PC-3 (cell line): ENCODE measurements around the gene PRKCE. TPM values are rescaled to one million over a fixed set of nuclear protein-coding genes. Genes with fewer than 3 reads are reported as not detected.
A peak's percentile ranks its signal among the peaks of the same experiment; 100 is the strongest.

Source experiments
- ATAC-seq: fragments of 200-7000 bp; cut with Tn5 transposase; 2 replicates; pipeline ENCODE4 v1.9.1; 2020; ENCODE audit warnings: mild to moderate bottlenecking, moderate library complexity
- BruUV-seq: library from RNA; stranded (reverse); fragments of 400-500 nt; replicated peaks from 2 replicates; lab custom pipeline; 2021; lab: Mats Ljungman, UMichigan
- CTCF ChIA-PET: fragments of 300-600 bp; sonication (Branson Sonifier 250); formaldehyde crosslinking; loops from one replicate; lab custom pipeline; 2022; ENCODE audit warnings: antibody characterized with exemption; lab: Charles Lee
- POLR2A ChIA-PET: fragments of 300-600 bp; sonication (Branson Sonifier 250); formaldehyde crosslinking; loops from one replicate; lab custom pipeline; 2022; ENCODE audit warnings: antibody characterized with exemption; ENCODE audit not compliant: unreplicated experiment; lab: Charles Lee
- DNase-seq: peaks from one replicate; pipeline ENCODE4 v3.0.0-alpha.2; 2015
- H2AFZ ChIP-seq: fragments of 300-600 bp; sonication (generic); 2 replicates; pipeline ENCODE4 v1.6.0; 2016; ENCODE audit warnings: antibody characterized with exemption, low read length
- H3F3A ChIP-seq: fragments of 300-600 bp; sonication (generic); one replicate; pipeline ENCODE4 v1.6.0; 2017; ENCODE audit warnings: antibody characterized with exemption, low read length, control low read depth, mild to moderate bottlenecking; ENCODE audit not compliant: unreplicated experiment
- H3K27ac ChIP-seq: fragments of 300-600 bp; sonication (generic); 2 replicates; pipeline ENCODE4 v1.5.1; 2016; ENCODE audit warnings: mild to moderate bottlenecking, low read length
- H3K27me3 ChIP-seq: fragments of 300-600 bp; sonication (generic); 2 replicates; pipeline ENCODE4 v1.6.1; 2016; ENCODE audit warnings: low read length, mixed read lengths
- H3K36me3 ChIP-seq: fragments of 300-600 bp; sonication (generic); 2 replicates; pipeline ENCODE4 v1.6.1; 2016; ENCODE audit warnings: low read depth, mixed run types, low read length, mixed read lengths
- H3K4me1 ChIP-seq: fragments of 300-600 bp; sonication (generic); 2 replicates; pipeline ENCODE4 v1.5.1; 2016; ENCODE audit warnings: low read length; ENCODE audit not compliant: insufficient read depth
- H3K4me2 ChIP-seq: fragments of 300-600 bp; sonication (generic); 2 replicates; pipeline ENCODE4 v1.6.0; 2016; ENCODE audit warnings: low read length
- H3K4me3 ChIP-seq: fragments of 300-600 bp; sonication (generic); 2 replicates; pipeline ENCODE4 v1.5.1; 2016; ENCODE audit warnings: mild to moderate bottlenecking, low read length, mixed read lengths
- H3K79me2 ChIP-seq: fragments of 300-600 bp; sonication (generic); 2 replicates; pipeline ENCODE4 v1.6.1; 2017; ENCODE audit warnings: low read length, mixed read lengths
- H3K9ac ChIP-seq: fragments of 300-600 bp; sonication (generic); 2 replicates; pipeline ENCODE4 v1.6.0; 2016; ENCODE audit warnings: mild to moderate bottlenecking, low read length
- H3K9me2 ChIP-seq: fragments of 300-600 bp; sonication (generic); replicated peaks from 2 replicates; pipeline ENCODE4 v1.6.1; 2016; ENCODE audit warnings: mixed run types, low read length, mixed read lengths
- H3K9me3 ChIP-seq: fragments of 300-600 bp; sonication (generic); 2 replicates; pipeline ENCODE4 v1.6.1; 2016; ENCODE audit warnings: low read length, mixed read lengths
- H4K20me1 ChIP-seq: fragments of 300-600 bp; sonication (generic); 2 replicates; pipeline ENCODE4 v1.6.1; 2016; ENCODE audit warnings: low read length, mixed read lengths
- EZH2 ChIP-seq: fragments of 300-600 bp; sonication (generic); IDR thresholded peaks from one replicate; pipeline ENCODE4 v1.6.1; 2017; ENCODE audit warnings: antibody characterized with exemption, mild to moderate bottlenecking, low read length; ENCODE audit not compliant: unreplicated experiment
- EZH2phosphoT487 ChIP-seq: fragments of 300-600 bp; sonication (generic); IDR thresholded peaks from 2 replicates; pipeline ENCODE4 v1.6.1; 2018; ENCODE audit warnings: mild to moderate bottlenecking, antibody characterized with exemption, low read length, borderline replicate concordance
- intact Hi-C: fragments of 100-400 bp; cut with micrococcal nuclease; formaldehyde crosslinking; loops from 2 replicates; pipeline ENCODE4 v1.9.0; 2023
- total RNA-seq: library from RNA; depleted of rRNA; stranded (reverse); fragments of >200 nt; gene quantifications from 2 replicates; pipeline ENCODE4 v1.2.3, GENCODE V29; 2014
- TF ChIP-seq, protein P1 (sequence below): fragments of 300-600 bp; sonication (generic); conservative IDR thresholded peaks from 2 replicates; pipeline ENCODE4 v1.5.1; 2017; ENCODE audit warnings: antibody characterized with exemption, low read depth, mild to moderate bottlenecking, low read length

Gene PRKCE
- total RNA-seq, 1 experiment from 2014 or later, result 7.0 TPM

DNA sequence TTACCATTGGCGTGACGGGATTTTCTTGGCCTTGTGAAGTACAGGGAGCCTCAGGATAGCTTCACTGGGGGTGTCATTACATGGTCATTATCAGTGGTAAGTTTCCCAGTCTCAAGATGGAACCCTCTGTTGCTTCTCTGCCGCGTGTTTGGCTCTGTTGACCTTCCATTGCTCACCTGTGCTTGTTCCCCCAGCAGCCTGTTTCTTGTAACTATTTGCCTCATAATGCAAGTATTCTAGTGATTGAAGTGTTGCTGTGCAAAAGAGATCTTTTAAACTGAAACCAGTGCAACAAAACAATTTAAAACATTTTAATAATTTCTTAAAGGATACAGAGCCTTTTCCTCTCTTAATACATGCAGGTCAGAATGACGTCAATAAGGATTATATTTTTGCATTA lies 24.6 kb downstream of the PRKCE start:
- H3K4me2 ChIP-seq, result peak overlapping the region; percentile 69
- DNase-seq, result no peak
- H2AFZ ChIP-seq, result no peak overlapping the region
- H3K27me3 ChIP-seq, result no peaks in the 10 kb centered on the region
- peaks cover 32% of the 10 kb centered on the region for H3K79me2 ChIP-seq
- no peak for ATAC-seq
- H3K4me3 ChIP-seq, result peak overlapping the region; percentile 13; the same call in 1 of the 2 replicates
- TF ChIP-seq EZH2phosphoT487, result no peak
- TF ChIP-seq, protein P1, sequence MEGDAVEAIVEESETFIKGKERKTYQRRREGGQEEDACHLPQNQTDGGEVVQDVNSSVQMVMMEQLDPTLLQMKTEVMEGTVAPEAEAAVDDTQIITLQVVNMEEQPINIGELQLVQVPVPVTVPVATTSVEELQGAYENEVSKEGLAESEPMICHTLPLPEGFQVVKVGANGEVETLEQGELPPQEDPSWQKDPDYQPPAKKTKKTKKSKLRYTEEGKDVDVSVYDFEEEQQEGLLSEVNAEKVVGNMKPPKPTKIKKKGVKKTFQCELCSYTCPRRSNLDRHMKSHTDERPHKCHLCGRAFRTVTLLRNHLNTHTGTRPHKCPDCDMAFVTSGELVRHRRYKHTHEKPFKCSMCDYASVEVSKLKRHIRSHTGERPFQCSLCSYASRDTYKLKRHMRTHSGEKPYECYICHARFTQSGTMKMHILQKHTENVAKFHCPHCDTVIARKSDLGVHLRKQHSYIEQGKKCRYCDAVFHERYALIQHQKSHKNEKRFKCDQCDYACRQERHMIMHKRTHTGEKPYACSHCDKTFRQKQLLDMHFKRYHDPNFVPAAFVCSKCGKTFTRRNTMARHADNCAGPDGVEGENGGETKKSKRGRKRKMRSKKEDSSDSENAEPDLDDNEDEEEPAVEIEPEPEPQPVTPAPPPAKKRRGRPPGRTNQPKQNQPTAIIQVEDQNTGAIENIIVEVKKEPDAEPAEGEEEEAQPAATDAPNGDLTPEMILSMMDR, result no peak
- H3K4me1 ChIP-seq, result peaks cover 29% of the 10 kb centered on the region
- H3K9me3 ChIP-seq, result no peaks in the 10 kb centered on the region
- CTCF ChIA-PET, result no interaction called here
- intact Hi-C loops, result no loop called here
- POLR2A ChIA-PET, result no interaction called here
- no peaks in the 10 kb centered on the region for H3K9me2 ChIP-seq
- H3F3A ChIP-seq, result no peaks in the 10 kb centered on the region
- BruUV-seq, result no TSS peak
- H3K27ac ChIP-seq, result peak overlapping the region; percentile 88
- H3K36me3 ChIP-seq, result no peaks in the 10 kb centered on the region
- H4K20me1 ChIP-seq, result no peaks in the 10 kb centered on the region
- peak overlapping the region; percentile 44 for H3K9ac ChIP-seq

GRCh38 chr2:45678791-45679348 lies 27.4 kb downstream of the PRKCE start:
- ATAC-seq, result no peak
- TF ChIP-seq EZH2phosphoT487 (no peak), EZH2 (no peak)
- TF ChIP-seq, protein P1, result no peak
- POLR2A ChIA-PET, result no interaction called here
- Histone ChIP-seq H3K9me2 (no peaks in the 10 kb centered on the region), H3K27ac (no peak overlapping the region), H4K20me1 (no peaks in the 10 kb centered on the region), H3K36me3 (no peaks in the 10 kb centered on the region), H3K4me2 (no peak overlapping the region), H3K9me3 (no peaks in the 10 kb centered on the region), H3K79me2 (peaks cover 24% of the 10 kb centered on the region), H3K27me3 (no peaks in the 10 kb centered on the region), H3F3A (no peaks in the 10 kb centered on the region), H3K4me1 (peaks cover 49% of the 10 kb centered on the region), H3K9ac (no peak overlapping the region), H3K4me3 (no peak overlapping the region), H2AFZ (no peak overlapping the region)
- DNase-seq, result no peak
- CTCF ChIA-PET, result no interaction called here
- intact Hi-C loops, result no loop called here
- BruUV-seq, result no TSS peak

DNA sequence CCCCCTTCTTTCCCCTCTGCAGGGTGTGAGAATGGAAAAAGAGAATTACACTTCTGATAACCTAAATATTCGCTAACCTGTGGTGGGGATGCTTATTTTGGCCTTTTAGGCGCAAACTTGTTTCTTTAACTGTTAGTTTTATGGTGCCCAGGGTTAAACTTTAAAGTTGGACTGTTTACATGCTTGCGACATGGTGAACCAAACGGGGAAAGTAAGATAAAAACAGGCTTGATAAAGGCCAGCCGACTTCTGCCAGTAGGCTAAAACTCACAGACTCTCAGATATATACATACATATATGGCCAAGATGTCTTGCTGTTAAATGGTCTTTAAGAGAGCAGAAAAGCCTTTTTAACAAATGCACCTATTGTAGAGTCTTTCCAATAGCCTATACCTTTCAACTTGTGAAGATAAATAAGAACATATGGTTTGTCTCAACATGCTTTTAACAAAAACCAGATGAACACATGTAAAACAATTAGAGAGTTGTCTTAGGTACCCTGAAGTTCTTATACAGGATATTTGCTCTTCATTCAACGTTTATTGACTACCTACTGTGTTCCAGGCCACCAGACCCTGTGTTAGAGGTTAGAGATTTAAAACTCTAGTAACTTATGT lies 29.0 kb downstream of the PRKCE start:
- CTCF ChIA-PET, result no interaction called here
- H3K36me3 ChIP-seq, result no peaks in the 10 kb centered on the region
- no peak overlapping the region for H3K9ac ChIP-seq
- TF ChIP-seq EZH2phosphoT487 (no peak), EZH2 (no peak)
- TF ChIP-seq, protein P1, result no peak
- H4K20me1 ChIP-seq, result no peaks in the 10 kb centered on the region
- no peak overlapping the region for H3K4me2 ChIP-seq
- no peaks in the 10 kb centered on the region for H3F3A ChIP-seq
- BruUV-seq, result no TSS peak
- H3K27ac ChIP-seq, result no peak overlapping the region
- intact Hi-C loops, result no loop called here
- POLR2A ChIA-PET, result no interaction called here
- H3K4me1 ChIP-seq, result peaks cover 34% of the 10 kb centered on the region
- no peaks in the 10 kb centered on the region for H3K9me3 ChIP-seq
- no peak for DNase-seq
- H3K27me3 ChIP-seq, result no peaks in the 10 kb centered on the region
- ATAC-seq, result no peak
- no peaks in the 10 kb centered on the region for H3K9me2 ChIP-seq
- no peak overlapping the region for H3K4me3 ChIP-seq
- no peak overlapping the region for H2AFZ ChIP-seq
- H3K79me2 ChIP-seq, result peaks cover 18% of the 10 kb centered on the region
